Measurements from ENCODE around the gene GSG1L2.

DNA sequence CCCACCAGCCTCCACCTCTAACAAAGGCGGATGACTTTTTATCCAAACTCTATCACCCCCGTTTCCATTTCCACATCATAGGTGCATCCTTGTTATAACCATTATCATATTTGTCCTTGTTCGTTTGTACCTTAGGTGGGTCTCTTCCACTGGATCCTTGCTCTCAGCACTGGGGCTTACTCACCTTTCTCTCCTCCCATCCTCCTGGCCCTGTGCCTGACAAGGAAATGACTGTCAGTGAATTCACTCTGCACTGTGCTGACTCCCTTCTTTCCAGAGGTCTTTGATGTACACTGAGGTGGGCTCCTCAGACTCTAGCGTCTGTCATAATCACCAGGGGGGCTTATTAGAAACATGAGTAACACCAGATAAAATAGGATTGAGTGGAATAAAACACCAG lies 3.1 kb downstream of the GSG1L2 start:
- TF ChIP-seq, protein P1, sequence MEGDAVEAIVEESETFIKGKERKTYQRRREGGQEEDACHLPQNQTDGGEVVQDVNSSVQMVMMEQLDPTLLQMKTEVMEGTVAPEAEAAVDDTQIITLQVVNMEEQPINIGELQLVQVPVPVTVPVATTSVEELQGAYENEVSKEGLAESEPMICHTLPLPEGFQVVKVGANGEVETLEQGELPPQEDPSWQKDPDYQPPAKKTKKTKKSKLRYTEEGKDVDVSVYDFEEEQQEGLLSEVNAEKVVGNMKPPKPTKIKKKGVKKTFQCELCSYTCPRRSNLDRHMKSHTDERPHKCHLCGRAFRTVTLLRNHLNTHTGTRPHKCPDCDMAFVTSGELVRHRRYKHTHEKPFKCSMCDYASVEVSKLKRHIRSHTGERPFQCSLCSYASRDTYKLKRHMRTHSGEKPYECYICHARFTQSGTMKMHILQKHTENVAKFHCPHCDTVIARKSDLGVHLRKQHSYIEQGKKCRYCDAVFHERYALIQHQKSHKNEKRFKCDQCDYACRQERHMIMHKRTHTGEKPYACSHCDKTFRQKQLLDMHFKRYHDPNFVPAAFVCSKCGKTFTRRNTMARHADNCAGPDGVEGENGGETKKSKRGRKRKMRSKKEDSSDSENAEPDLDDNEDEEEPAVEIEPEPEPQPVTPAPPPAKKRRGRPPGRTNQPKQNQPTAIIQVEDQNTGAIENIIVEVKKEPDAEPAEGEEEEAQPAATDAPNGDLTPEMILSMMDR (IDR thresholded peaks at IDR 0.05; ENCODE audit: low read length): no peak
- no peak for TF ChIP-seq EZH2 (IDR thresholded peaks at IDR 0.05; ENCODE audit: borderline replicate concordance, low read length)
